ENCODE measurements around the gene BCAS3.

DNA sequence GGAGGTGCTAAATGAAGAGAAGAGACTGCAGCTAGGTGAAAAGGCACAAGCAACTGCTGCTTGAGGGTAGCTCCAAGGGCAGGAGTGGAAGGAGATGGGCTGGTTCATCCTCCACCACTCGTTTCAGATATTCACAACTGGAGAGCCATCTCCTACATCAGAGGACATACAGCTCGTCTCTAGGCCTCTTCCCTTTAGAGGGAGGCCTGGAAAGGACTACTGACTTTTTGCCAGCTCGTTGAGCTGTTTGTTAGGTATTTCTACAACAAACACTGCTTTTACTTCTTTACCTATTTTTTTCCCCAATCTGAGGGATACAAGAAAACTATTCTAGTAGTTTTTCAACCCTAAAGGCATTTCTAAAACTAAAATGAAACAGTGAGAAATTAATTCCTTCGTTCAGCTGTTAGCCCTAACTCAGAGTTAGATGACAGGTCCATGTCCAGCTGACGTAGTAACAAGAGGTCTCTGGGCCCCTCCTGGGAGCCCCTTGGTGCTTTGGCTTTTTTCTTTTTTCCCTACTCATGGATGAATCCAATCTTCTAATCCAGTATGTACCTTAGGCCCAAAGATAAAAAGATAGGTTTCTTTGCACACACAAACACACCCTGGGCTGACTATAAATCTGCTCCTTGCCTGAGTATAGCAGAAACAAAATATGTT, 674.2 kb downstream of the BCAS3 start:
- TF ChIP-seq, protein P1, sequence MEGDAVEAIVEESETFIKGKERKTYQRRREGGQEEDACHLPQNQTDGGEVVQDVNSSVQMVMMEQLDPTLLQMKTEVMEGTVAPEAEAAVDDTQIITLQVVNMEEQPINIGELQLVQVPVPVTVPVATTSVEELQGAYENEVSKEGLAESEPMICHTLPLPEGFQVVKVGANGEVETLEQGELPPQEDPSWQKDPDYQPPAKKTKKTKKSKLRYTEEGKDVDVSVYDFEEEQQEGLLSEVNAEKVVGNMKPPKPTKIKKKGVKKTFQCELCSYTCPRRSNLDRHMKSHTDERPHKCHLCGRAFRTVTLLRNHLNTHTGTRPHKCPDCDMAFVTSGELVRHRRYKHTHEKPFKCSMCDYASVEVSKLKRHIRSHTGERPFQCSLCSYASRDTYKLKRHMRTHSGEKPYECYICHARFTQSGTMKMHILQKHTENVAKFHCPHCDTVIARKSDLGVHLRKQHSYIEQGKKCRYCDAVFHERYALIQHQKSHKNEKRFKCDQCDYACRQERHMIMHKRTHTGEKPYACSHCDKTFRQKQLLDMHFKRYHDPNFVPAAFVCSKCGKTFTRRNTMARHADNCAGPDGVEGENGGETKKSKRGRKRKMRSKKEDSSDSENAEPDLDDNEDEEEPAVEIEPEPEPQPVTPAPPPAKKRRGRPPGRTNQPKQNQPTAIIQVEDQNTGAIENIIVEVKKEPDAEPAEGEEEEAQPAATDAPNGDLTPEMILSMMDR (IDR thresholded peaks at IDR 0.05 in 8 of 11, conservative IDR thresholded peaks at IDR 0.05 in 3 of 11) = no peak
- no peak for TF ChIP-seq POLR2A (IDR thresholded peaks at IDR 0.05)

Data from spleen (tissue), 7 donors.